IMR-90 (cell line): ENCODE measurements around the gene ANGPTL5. TPM values are rescaled to one million over a fixed set of nuclear protein-coding genes. Genes with fewer than 3 reads are reported as not detected.

ENCODE experiments used
- ATAC-seq: fragments of 200-7000 bp; cut with Tn5 transposase; 2 replicates; pipeline ENCODE4 v1.9.1; 2020; ENCODE audit warnings: low read depth, mild to moderate bottlenecking, moderate library complexity
- BruUV-seq: library from RNA; stranded (reverse); fragments of 400-500 nt; replicated peaks from 2 replicates; lab custom pipeline; 2021; lab: Mats Ljungman, UMichigan
- CTCF ChIA-PET: fragments of 300-600 bp; formaldehyde crosslinking; extraction: SDS; loops from one replicate; lab custom pipeline; 2021; ENCODE audit warnings: antibody characterized with exemption; lab: Yijun Ruan, JAX
- POLR2A ChIA-PET: fragments of 300-600 bp; sonication (Branson Sonifier 250); formaldehyde crosslinking; loops from one replicate; lab custom pipeline; 2022; ENCODE audit warnings: antibody characterized with exemption; ENCODE audit not compliant: unreplicated experiment; lab: Charles Lee
- DNase-seq: peaks from one replicate; pipeline ENCODE4 v3.0.0; 2013
- H2AFZ ChIP-seq: replicated peaks from 2 replicates; pipeline ENCODE3; 2013; ENCODE audit warnings: low read length, mild to moderate bottlenecking; ENCODE audit not compliant: poor library complexity
- H2AK5ac ChIP-seq: 2 replicates; pipeline ENCODE4 v1.6.1; 2013; ENCODE audit warnings: low read depth, low read length, inconsistent platforms
- H2AK9ac ChIP-seq: replicated peaks from 2 replicates; pipeline ENCODE3; 2013; ENCODE audit warnings: mild to moderate bottlenecking, low read depth, low read length, moderate library complexity; ENCODE audit not compliant: poor library complexity
- H2BK120ac ChIP-seq: 2 replicates; pipeline ENCODE4 v1.6.1; 2013; ENCODE audit warnings: low read depth, low read length, inconsistent platforms
- H2BK15ac ChIP-seq: 3 replicates; pipeline ENCODE4 v1.6.1; 2013; ENCODE audit warnings: low read depth, low read length, inconsistent platforms
- H2BK20ac ChIP-seq: 2 replicates; pipeline ENCODE4 v1.6.1; 2013; ENCODE audit warnings: low read depth, mild to moderate bottlenecking, inconsistent platforms, low read length, moderate library complexity
- H2BK5ac ChIP-seq: 2 replicates; pipeline ENCODE4 v1.6.1; 2013; ENCODE audit warnings: mild to moderate bottlenecking, low read depth, low read length, inconsistent platforms; ENCODE audit not compliant: poor library complexity, severe bottlenecking
- H3K14ac ChIP-seq: replicated peaks from 2 replicates; pipeline ENCODE4 v1.6.1; 2013; ENCODE audit warnings: low read depth, low read length, inconsistent platforms
- H3K18ac ChIP-seq: 2 replicates; pipeline ENCODE4 v1.6.1; 2013; ENCODE audit warnings: low read depth, low read length, control low read depth
- H3K23ac ChIP-seq: 2 replicates; pipeline ENCODE4 v1.6.1; 2013; ENCODE audit warnings: low read depth, low read length, inconsistent platforms
- H3K27ac ChIP-seq: 2 replicates; pipeline ENCODE4 v1.5.1; 2013; ENCODE audit warnings: mild to moderate bottlenecking, control low read depth, low read length; ENCODE audit not compliant: insufficient read depth
- H3K27me3 ChIP-seq: 2 replicates; pipeline ENCODE4 v1.6.1; 2013; ENCODE audit warnings: low read length; ENCODE audit not compliant: control insufficient read depth, insufficient read depth
- H3K36me3 ChIP-seq: 2 replicates; pipeline ENCODE4 v1.6.1; 2013; ENCODE audit warnings: low read length, mixed read lengths; ENCODE audit not compliant: control insufficient read depth, insufficient read depth
- H3K4ac ChIP-seq: 2 replicates; pipeline ENCODE4 v1.6.1; 2013; ENCODE audit warnings: low read depth, low read length, inconsistent platforms
- H3K4me1 ChIP-seq: 2 replicates; pipeline ENCODE4 v1.6.1; 2013; ENCODE audit warnings: low read length, mixed read lengths; ENCODE audit not compliant: control insufficient read depth, insufficient read depth
- H3K4me2 ChIP-seq: 2 replicates; pipeline ENCODE4 v1.6.1; 2013; ENCODE audit warnings: low read depth, mild to moderate bottlenecking, control low read depth, low read length, moderate library complexity
- H3K4me3 ChIP-seq: 2 replicates; pipeline ENCODE4 v1.5.1; 2013; ENCODE audit warnings: low read depth, mild to moderate bottlenecking, control low read depth, low read length, moderate library complexity; ENCODE audit not compliant: insufficient read depth
- H3K56ac ChIP-seq: 2 replicates; pipeline ENCODE4 v1.6.1; 2013; ENCODE audit warnings: low read length, inconsistent platforms; ENCODE audit not compliant: insufficient read depth; ENCODE audit errors: extremely low read depth
- H3K79me1 ChIP-seq, 2 experiments: 2 replicates each; pipeline ENCODE4 v1.6.1; 2013; ENCODE audit warnings: low read length in 2 of 2, inconsistent platforms in 1 of 2, low read depth in 1 of 2
- H3K9ac ChIP-seq: 2 replicates; pipeline ENCODE4 v1.6.1; 2013; ENCODE audit warnings: low read depth, low read length, control low read depth
- H3K9me1 ChIP-seq: 2 replicates; pipeline ENCODE4 v1.6.1; 2013; ENCODE audit warnings: low read length, inconsistent platforms; ENCODE audit not compliant: insufficient read depth
- H3K9me3 ChIP-seq: 2 replicates; pipeline ENCODE4 v1.6.1; 2013; ENCODE audit warnings: low read length; ENCODE audit not compliant: control insufficient read depth, insufficient read depth
- H4K20me1 ChIP-seq: 2 replicates; pipeline ENCODE4 v1.6.1; 2013; ENCODE audit warnings: low read length, inconsistent platforms; ENCODE audit not compliant: insufficient read depth
- H4K5ac ChIP-seq: 2 replicates; pipeline ENCODE4 v1.6.1; 2013; ENCODE audit warnings: mild to moderate bottlenecking, low read depth, low read length, control low read depth
- H4K8ac ChIP-seq, 2 experiments: 2 replicates each; pipeline ENCODE4 v1.6.1; 2013; ENCODE audit warnings: low read depth in 2 of 2, low read length in 2 of 2, control low read depth in 1 of 2, inconsistent platforms in 1 of 2
- H4K91ac ChIP-seq: 2 replicates; pipeline ENCODE4 v1.6.1; 2013; ENCODE audit warnings: low read depth, low read length, inconsistent platforms; ENCODE audit not compliant: insufficient read depth
- CHD1 ChIP-seq: IDR thresholded peaks from 2 replicates; pipeline ENCODE4 v1.6.1; 2012; ENCODE audit warnings: low read depth, low read length, improper control_type of control experiment
- FOS ChIP-seq: fragments of 150-350 bp; IDR thresholded peaks from 2 replicates; pipeline ENCODE4 v1.6.1; 2016; ENCODE audit warnings: low read depth, low read length
- MXI1 ChIP-seq: IDR thresholded peaks from 2 replicates; pipeline ENCODE4 v1.6.1; 2012; ENCODE audit warnings: low read depth, mild to moderate bottlenecking, low read length, moderate library complexity, borderline replicate concordance
- POLR2A ChIP-seq: IDR thresholded peaks from 2 replicates; pipeline ENCODE4 v1.6.1; 2012; ENCODE audit warnings: mild to moderate bottlenecking, low read depth, low read length
- RAD21 ChIP-seq: IDR thresholded peaks from 2 replicates; pipeline ENCODE4 v1.6.1; 2012; ENCODE audit warnings: low read length, improper control_type of control experiment
- USF2 ChIP-seq: fragments of 150-350 bp; IDR thresholded peaks from 2 replicates; pipeline ENCODE4 v1.6.1; 2017; ENCODE audit warnings: mild to moderate bottlenecking, antibody characterized with exemption, low read length, low read depth
- dilution Hi-C: fragments of 300-500 bp; cut with HindIII; formaldehyde crosslinking; loops from one replicate; pipeline ENCODE4 v1.14.3; 2018; ENCODE audit warnings: low sequenced_read_pairs; ENCODE audit not compliant: unreplicated experiment
- in situ Hi-C: fragments of 300-500 bp; cut with MboI; formaldehyde crosslinking; loops from 3 replicates; pipeline ENCODE4 v1.14.3; 2019; ENCODE audit warnings: low sequenced_read_pairs, inconsistent platforms, mixed read lengths
- intact Hi-C: fragments of 100-400 bp; cut with micrococcal nuclease; formaldehyde crosslinking; loops from 2 replicates; pipeline ENCODE4 v1.10.0; 2022
- polyA plus RNA-seq, 3 experiments: library from polyadenylated mRNA; depleted of rRNA; stranded (reverse); fragments of >200 nt; gene quantifications; 2 replicates each; pipeline ENCODE4 v1.2.3, GENCODE V29; 2012; ENCODE audit warnings: low replicate concordance in 1 of 3
- total RNA-seq: library from RNA; depleted of rRNA; stranded (reverse); fragments of >200 nt; gene quantifications from 2 replicates; pipeline ENCODE4 v1.2.3, GENCODE V29; 2012
- TF ChIP-seq, protein P1 (sequence below): fragments of 150-350 bp; IDR thresholded peaks from 2 replicates; pipeline ENCODE4 v1.6.1; 2016; ENCODE audit warnings: low read depth, mild to moderate bottlenecking, low read length, moderate library complexity, borderline replicate concordance

Gene ANGPTL5
- total and polyA plus RNA-seq, 2 of the 4 experiments (the other 2 are of a cell fraction): not detected

- ChIA-PET CTCF (interaction anchor here (2.0 to 4.6 kb wide), 3 partner anchors 17 to 144 kb away, joined by 4 to 58 read pairs (median 43); no protein-coding TSS in a partner anchor), POLR2A (no interaction called here)
- Histone ChIP-seq H3K14ac (peak overlapping the region; percentile 75), H2BK15ac (peak overlapping the region; percentile 48; the same call in 1 of the 3 replicates), H2BK120ac (peak overlapping the region; percentile 79), H4K8ac (peak overlapping the region; percentile 48 to 81), H2AK5ac (peak overlapping the region; percentile 33; the same call in 1 of the 2 replicates), H3K4me3 (no peak overlapping the region), H3K56ac (peak overlapping the region; percentile 75), H3K36me3 (no peaks in the 10 kb centered on the region), H3K4ac (peak overlapping the region; percentile 62; the same call in 1 of the 2 replicates), H3K9me1 (no peaks in the 10 kb centered on the region; the same call in none of the 2 replicates), H4K5ac (peak overlapping the region; percentile 69; the same call in 1 of the 2 replicates), H3K9ac (peak overlapping the region; percentile 39; the same call in 1 of the 2 replicates), H3K27ac (peak overlapping the region; percentile 65), H3K9me3 (peaks cover 3% of the 10 kb centered on the region; the same call in 1 of the 2 replicates), H4K91ac (peak overlapping the region; percentile 63), H3K18ac (peak overlapping the region; percentile 94; the same call in 1 of the 2 replicates), H2BK20ac (peak overlapping the region; percentile 76), H4K20me1 (no peaks in the 10 kb centered on the region), H3K4me1 (peaks cover 8% of the 10 kb centered on the region; the same call in 1 of the 2 replicates), H2AK9ac (no peak overlapping the region), H3K79me1 (no peaks in the 10 kb centered on the region), H3K27me3 (no peaks in the 10 kb centered on the region), H3K4me2 (peak overlapping the region; percentile 57; the same call in 1 of the 2 replicates), H2AFZ (no peak overlapping the region), H3K23ac (peak overlapping the region; percentile 56), H2BK5ac (peak overlapping the region; percentile 92)
- ATAC-seq: peak; percentile 36
- intact Hi-C loops (loop anchor here (2.0 to 10.0 kb wide), 3 partner anchors 247 to 421 kb away; partner anchors contain the start of gene YAP1), dilution Hi-C loops (no loop called here), in situ Hi-C loops (loop anchor here (25.0 kb wide), 1 partner anchor 374 kb away; no protein-coding TSS in a partner anchor)
- no peak for TF ChIP-seq POLR2A
- TF ChIP-seq FOS: no peak
- TF ChIP-seq, protein P1, sequence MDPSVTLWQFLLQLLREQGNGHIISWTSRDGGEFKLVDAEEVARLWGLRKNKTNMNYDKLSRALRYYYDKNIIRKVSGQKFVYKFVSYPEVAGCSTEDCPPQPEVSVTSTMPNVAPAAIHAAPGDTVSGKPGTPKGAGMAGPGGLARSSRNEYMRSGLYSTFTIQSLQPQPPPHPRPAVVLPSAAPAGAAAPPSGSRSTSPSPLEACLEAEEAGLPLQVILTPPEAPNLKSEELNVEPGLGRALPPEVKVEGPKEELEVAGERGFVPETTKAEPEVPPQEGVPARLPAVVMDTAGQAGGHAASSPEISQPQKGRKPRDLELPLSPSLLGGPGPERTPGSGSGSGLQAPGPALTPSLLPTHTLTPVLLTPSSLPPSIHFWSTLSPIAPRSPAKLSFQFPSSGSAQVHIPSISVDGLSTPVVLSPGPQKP: no peak
- no peak for TF ChIP-seq RAD21
- no peak for TF ChIP-seq USF2
- TF ChIP-seq MXI1: no peak
- TF ChIP-seq CHD1: no peak
- no TSS peak for BruUV-seq
- peak; percentile 79 for DNase-seq
These were observed 53.0 kb downstream of the ANGPTL5 start for GRCh38 chr11:101863361-101863760.
